Caco-2 (cell line): ENCODE measurements around the gene RPS24. TPM values are rescaled to one million over a fixed set of nuclear protein-coding genes. Genes with fewer than 3 reads are reported as not detected.

ENCODE experiments used
- BruUV-seq: library from RNA; stranded (reverse); fragments of 400-500 nt; replicated peaks from 2 replicates; lab custom pipeline; 2021; lab: Mats Ljungman, UMichigan
- CTCF ChIA-PET: fragments of 300-600 bp; sonication (Branson Sonifier 250); formaldehyde crosslinking; loops from one replicate; lab custom pipeline; 2022; ENCODE audit warnings: antibody characterized with exemption; lab: Charles Lee
- POLR2A ChIA-PET: fragments of 300-600 bp; sonication (Branson Sonifier 250); formaldehyde crosslinking; loops from one replicate; lab custom pipeline; 2022; ENCODE audit warnings: antibody characterized with exemption; lab: Charles Lee
- DNase-seq, 2 experiments: peaks; one replicate each; pipeline versions ENCODE4 v3.0.0 to v3.0.0-alpha.2; 2020 to 2022
- H3K27me3 ChIP-seq: replicated peaks from 2 replicates; pipeline ENCODE4 v1.6.0; 2011; ENCODE audit warnings: low read length; ENCODE audit not compliant: control insufficient read depth, insufficient read depth
- H3K36me3 ChIP-seq: 2 replicates; pipeline ENCODE4 v1.5.1; 2011; ENCODE audit warnings: low read length; ENCODE audit not compliant: control insufficient read depth, insufficient read depth
- H3K4me1 ChIP-seq: fragments of 250-450 bp; sonication (Bioruptor Pico); 2 replicates; pipeline ENCODE4 v1.5.1; 2020; ENCODE audit warnings: mild to moderate bottlenecking
- H3K4me3 ChIP-seq: 2 replicates; pipeline ENCODE4 v1.5.1; 2011; ENCODE audit warnings: low read depth, mild to moderate bottlenecking, control low read depth, low read length
- H3K9me3 ChIP-seq: fragments of 250-450 bp; sonication (Bioruptor Pico); 2 replicates; pipeline ENCODE4 v1.5.1; 2020; ENCODE audit warnings: mild to moderate bottlenecking, moderate library complexity
- H3K27ac Mint-ChIP-seq: one replicate; pipeline ENCODE4 v1.8.0; 2022; ENCODE audit warnings: mixed read lengths; ENCODE audit not compliant: unreplicated experiment
- H3K27me3 Mint-ChIP-seq: one replicate; pipeline ENCODE4 v1.8.0; 2022; ENCODE audit warnings: mixed read lengths; ENCODE audit not compliant: insufficient read depth, unreplicated experiment
- H3K36me3 Mint-ChIP-seq: one replicate; pipeline ENCODE4 v1.8.0; 2022; ENCODE audit warnings: mild to moderate bottlenecking, mixed read lengths; ENCODE audit not compliant: insufficient read depth, unreplicated experiment
- H3K4me1 Mint-ChIP-seq: one replicate; pipeline ENCODE4 v1.8.0; 2022; ENCODE audit warnings: low read depth, mixed read lengths; ENCODE audit not compliant: unreplicated experiment
- H3K4me3 Mint-ChIP-seq: one replicate; pipeline ENCODE4 v1.8.0; 2022; ENCODE audit warnings: mild to moderate bottlenecking, moderate library complexity, mixed read lengths; ENCODE audit not compliant: unreplicated experiment
- H3K9me3 Mint-ChIP-seq: one replicate; pipeline ENCODE4 v1.8.0; 2022; ENCODE audit warnings: mixed read lengths; ENCODE audit not compliant: unreplicated experiment
- intact Hi-C: fragments of 100-400 bp; cut with micrococcal nuclease; formaldehyde crosslinking; loops from one replicate; pipeline ENCODE4 v1.10.0; 2022; ENCODE audit not compliant: unreplicated experiment
- total RNA-seq: library from RNA; stranded (reverse); gene quantifications from 2 replicates; pipeline ENCODE4 v1.2.3, GENCODE V29; 2022
- TF ChIP-seq, protein P1 (sequence below), 2 experiments: fragments of 200-600 bp in 1 of 2; IDR thresholded peaks; 1 replicate in 1 of 2; 2 replicates in 1 of 2; pipeline versions ENCODE4 v1.5.1 to v1.8.0; 2011 to 2022; ENCODE audit warnings: antibody characterized with exemption in 1 of 2, control low read depth in 1 of 2, inconsistent platforms in 1 of 2, low read depth in 1 of 2, low read length in 1 of 2, mild to moderate bottlenecking in 1 of 2, moderate library complexity in 1 of 2; ENCODE audit not compliant: insufficient read depth in 1 of 2, severe bottlenecking in 1 of 2, unreplicated experiment in 1 of 2

RPS24 gene
- total RNA-seq, 1 experiment from 2014 or later: 2,311 TPM

DNA sequence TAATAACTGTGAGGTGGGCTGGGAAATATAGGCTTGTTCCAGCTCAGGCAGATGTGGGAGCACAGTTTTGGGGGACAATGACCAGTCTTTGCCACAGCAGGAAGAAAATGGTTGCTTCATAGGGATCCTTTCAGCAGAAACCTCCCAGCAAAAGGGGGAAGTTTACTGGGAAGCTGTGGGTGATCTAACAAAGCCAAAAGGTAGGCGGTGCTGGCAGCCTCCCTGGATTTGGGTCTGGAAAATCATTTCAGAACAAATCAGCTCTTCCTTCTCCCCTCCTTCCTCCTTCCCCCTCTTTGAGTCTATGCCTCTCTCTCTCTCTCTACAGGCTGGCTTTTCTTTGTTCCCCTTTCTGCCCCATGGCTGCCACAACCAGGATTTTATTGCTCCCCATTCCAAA lies 16.2 kb downstream of the RPS24 start:
- no TSS peak for BruUV-seq
- CTCF ChIA-PET: interaction anchor here (0.7 kb wide), 1 partner anchor 33 kb away, joined by 3 read pairs; no protein-coding TSS in a partner anchor
- Histone ChIP-seq H3K4me3 (no peak overlapping the region), H3K36me3 (no peaks in the 10 kb centered on the region), H3K9me3 (no peaks in the 10 kb centered on the region), H3K4me1 (no peaks in the 10 kb centered on the region), H3K27me3 (no peaks in the 10 kb centered on the region)
- Mint-ChIP-seq H3K4me1 (no peaks in the 10 kb centered on the region), H3K36me3 (peaks cover 19% of the 10 kb centered on the region), H3K9me3 (no peaks in the 10 kb centered on the region), H3K27ac (no peak overlapping the region), H3K4me3 (no peak overlapping the region), H3K27me3 (no peaks in the 10 kb centered on the region)
- TF ChIP-seq, protein P1, sequence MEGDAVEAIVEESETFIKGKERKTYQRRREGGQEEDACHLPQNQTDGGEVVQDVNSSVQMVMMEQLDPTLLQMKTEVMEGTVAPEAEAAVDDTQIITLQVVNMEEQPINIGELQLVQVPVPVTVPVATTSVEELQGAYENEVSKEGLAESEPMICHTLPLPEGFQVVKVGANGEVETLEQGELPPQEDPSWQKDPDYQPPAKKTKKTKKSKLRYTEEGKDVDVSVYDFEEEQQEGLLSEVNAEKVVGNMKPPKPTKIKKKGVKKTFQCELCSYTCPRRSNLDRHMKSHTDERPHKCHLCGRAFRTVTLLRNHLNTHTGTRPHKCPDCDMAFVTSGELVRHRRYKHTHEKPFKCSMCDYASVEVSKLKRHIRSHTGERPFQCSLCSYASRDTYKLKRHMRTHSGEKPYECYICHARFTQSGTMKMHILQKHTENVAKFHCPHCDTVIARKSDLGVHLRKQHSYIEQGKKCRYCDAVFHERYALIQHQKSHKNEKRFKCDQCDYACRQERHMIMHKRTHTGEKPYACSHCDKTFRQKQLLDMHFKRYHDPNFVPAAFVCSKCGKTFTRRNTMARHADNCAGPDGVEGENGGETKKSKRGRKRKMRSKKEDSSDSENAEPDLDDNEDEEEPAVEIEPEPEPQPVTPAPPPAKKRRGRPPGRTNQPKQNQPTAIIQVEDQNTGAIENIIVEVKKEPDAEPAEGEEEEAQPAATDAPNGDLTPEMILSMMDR (IDR thresholded peaks at IDR 0.05; ENCODE audit: insufficient read depth in 1 of 2, low read depth in 1 of 2, low read length in 1 of 2, severe bottlenecking in 1 of 2, unreplicated experiment in 1 of 2): no peak
- DNase-seq: no peak
- intact Hi-C loops: loop anchor here (10.0 kb wide), 1 partner anchor 1005 kb away; no protein-coding TSS in a partner anchor
- POLR2A ChIA-PET: no interaction called here

DNA sequence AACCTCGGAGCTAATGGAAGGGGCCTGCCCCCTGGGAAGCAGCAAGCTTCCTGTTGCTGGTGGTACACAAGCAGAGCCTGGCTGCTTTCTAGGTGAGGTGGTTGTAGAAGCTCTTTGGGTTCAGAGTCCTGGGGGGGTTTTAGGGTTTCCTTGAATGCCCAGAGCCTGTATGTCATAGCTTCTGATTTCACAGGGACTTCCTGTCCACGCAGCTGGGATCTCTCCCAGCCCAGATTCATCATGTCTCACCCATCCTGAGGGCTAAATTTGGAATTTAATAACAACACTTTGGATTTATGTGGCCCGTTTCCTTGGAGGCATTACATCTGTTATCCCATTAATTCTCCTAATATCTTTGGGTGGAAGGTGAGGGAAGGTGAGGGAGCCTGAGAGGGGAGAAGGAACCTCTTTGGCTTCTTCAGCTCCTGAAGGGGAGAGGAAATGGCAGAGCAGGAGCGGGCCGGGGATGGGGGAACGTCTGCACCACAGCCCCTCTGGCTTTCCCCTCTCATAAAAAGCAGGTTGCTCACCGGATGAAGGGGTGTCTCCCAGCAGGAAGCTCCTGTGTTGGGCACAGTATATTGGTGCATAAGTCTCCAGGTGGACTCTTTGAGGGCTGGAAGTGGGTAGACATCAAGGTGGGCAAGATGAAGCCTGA lies 19.7 kb downstream of the RPS24 start:
- H3K9me3 Mint-ChIP-seq: no peaks in the 10 kb centered on the region
- CTCF ChIA-PET: interaction anchor here (0.7 kb wide), 1 partner anchor 1338 kb away, joined by 3 read pairs; no protein-coding TSS in a partner anchor

DNA sequence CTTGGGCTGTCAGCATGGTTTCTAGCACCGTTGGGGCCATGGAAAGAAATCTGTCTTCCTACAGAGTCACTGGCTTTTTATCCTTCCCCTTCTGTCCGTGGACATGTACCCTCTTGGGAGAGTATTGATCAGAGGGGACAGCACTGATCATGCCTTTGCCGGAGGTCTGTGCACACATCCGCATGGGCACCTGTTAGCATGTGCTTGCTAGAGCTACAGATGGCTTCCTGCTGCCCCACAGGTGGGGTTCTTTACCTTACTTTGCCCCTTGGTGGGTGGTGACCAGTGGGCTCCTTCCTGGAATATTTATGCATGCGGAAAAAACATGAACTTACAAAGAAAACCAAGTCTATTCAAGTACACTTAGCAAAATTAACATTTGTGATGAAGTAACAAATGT lies 24.9 kb downstream of the RPS24 start:
- Mint-ChIP-seq H3K27me3 (peaks cover 3% of the 10 kb centered on the region), H3K9me3 (no peaks in the 10 kb centered on the region), H3K4me3 (no peak overlapping the region), H3K36me3 (no peaks in the 10 kb centered on the region), H3K4me1 (no peaks in the 10 kb centered on the region), H3K27ac (no peak overlapping the region)
- no peaks in the 10 kb centered on the region for H3K9me3 ChIP-seq
- no peaks in the 10 kb centered on the region for H3K4me1 ChIP-seq
- CTCF ChIA-PET: no interaction called here
- TF ChIP-seq, protein P1 (IDR thresholded peaks at IDR 0.05; ENCODE audit: insufficient read depth in 1 of 2, low read depth in 1 of 2, low read length in 1 of 2, severe bottlenecking in 1 of 2, unreplicated experiment in 1 of 2): no peak
- no TSS peak for BruUV-seq
- H3K27me3 ChIP-seq: no peaks in the 10 kb centered on the region
- intact Hi-C loops: no loop called here
- no peaks in the 10 kb centered on the region for H3K36me3 ChIP-seq
- no peak for DNase-seq
- POLR2A ChIA-PET: no interaction called here
- no peak overlapping the region for H3K4me3 ChIP-seq

More for the DNA sequence above, 19.7 kb downstream of the RPS24 start:
- BruUV-seq: no TSS peak
- Mint-ChIP-seq H3K36me3 (peaks cover 5% of the 10 kb centered on the region), H3K27me3 (no peaks in the 10 kb centered on the region), H3K4me3 (no peak overlapping the region), H3K4me1 (no peaks in the 10 kb centered on the region), H3K27ac (no peak overlapping the region)
- intact Hi-C loops: no loop called here
- Histone ChIP-seq H3K27me3 (no peaks in the 10 kb centered on the region), H3K9me3 (no peaks in the 10 kb centered on the region), H3K4me1 (no peaks in the 10 kb centered on the region), H3K36me3 (no peaks in the 10 kb centered on the region), H3K4me3 (no peak overlapping the region)
- TF ChIP-seq, protein P1 (IDR thresholded peaks at IDR 0.05; ENCODE audit: insufficient read depth in 1 of 2, low read depth in 1 of 2, low read length in 1 of 2, severe bottlenecking in 1 of 2, unreplicated experiment in 1 of 2): no peak
- POLR2A ChIA-PET: no interaction called here
- DNase-seq: no peak
